GM23248 (cell line): Measurements from ENCODE around the gene PEX7.

ENCODE experiments used
- EZH2 ChIP-seq: fragments of 200-600 bp; sonication (generic); IDR thresholded peaks from 2 replicates; pipeline ENCODE4 v1.6.1; 2018; ENCODE audit warnings: antibody characterized with exemption, mild to moderate bottlenecking; ENCODE audit not compliant: insufficient read depth, poor library complexity, severe bottlenecking
- EZH2phosphoT487 ChIP-seq: fragments of 200-600 bp; sonication (generic); IDR thresholded peaks from 2 replicates; pipeline ENCODE4 v1.6.1; 2018; ENCODE audit warnings: antibody characterized with exemption, moderate library complexity, mild to moderate bottlenecking, low read depth; ENCODE audit not compliant: insufficient read depth

- no peak for TF ChIP-seq EZH2
- no peak for TF ChIP-seq EZH2phosphoT487
These were observed 46.8 kb upstream of the PEX7 start for GRCh38 chr6:136775548-136775947.
